ENCODE measurements around the gene SCN4B.

Gene SCN4B

GRCh38 chr11:118152020-118152551, 537 bp downstream of the SCN4B start:
- DNase-seq, result no peak

DNA sequence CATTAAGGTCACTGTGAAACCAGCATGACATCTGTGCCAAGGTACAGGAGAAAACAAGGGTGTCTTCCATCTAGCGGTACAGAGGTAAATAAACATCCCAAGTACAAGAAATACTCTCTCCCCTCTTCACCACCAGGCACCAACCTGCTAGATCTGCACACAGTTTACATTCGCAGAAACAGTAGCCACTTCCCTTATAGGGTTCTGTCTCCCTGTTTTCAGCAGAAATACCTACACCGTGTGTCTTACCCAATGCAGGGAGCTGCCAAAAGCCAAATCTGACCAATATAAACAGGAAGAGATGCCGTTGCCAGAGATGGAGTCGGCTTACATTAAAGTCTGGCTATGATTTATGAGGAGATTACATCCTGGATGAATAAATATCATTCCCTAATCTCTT, 1.2 kb downstream of the SCN4B start:
- DNase-seq, result no peak

DNA sequence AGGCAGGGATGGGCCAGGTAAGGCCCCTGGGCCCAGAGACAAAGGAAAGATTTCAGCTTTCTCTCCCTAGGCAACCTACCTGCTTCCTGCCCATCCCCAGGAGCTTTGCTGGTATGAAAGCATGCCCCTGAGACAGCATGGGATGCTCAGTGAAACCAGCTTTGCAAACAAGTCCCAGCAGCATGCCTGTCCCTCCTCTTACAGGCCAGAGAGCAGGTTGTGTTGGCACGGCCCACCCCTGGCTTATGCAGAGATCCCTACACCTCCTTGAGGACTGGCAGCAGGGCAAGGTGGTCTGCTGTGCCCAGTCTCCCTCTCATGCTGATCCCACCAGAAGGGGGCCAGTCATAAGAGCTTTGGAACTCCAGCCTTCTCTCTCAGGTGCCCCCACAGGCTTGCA, 3.1 kb downstream of the SCN4B start:
- no peak for DNase-seq

DNA sequence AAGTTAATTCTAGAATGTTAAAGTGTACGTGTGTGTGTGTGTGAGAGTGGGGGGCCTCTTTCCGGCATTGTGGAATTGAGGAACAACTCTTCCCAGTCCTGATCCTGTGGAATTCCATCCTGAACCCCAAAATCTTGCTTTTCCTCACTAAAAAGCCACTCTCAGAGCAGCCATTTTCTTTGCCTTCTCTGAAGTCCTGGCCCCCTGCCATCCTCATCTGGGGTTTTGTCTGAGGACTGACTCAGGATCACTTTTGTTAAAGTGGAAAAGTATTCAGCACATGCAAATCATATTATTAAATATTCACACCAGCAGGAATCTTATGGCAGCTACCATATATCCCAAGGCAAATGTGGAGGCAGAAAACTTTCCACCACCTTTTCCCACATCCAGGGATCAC, 3.8 kb downstream of the SCN4B start:
- DNase-seq, result no peak

DNA sequence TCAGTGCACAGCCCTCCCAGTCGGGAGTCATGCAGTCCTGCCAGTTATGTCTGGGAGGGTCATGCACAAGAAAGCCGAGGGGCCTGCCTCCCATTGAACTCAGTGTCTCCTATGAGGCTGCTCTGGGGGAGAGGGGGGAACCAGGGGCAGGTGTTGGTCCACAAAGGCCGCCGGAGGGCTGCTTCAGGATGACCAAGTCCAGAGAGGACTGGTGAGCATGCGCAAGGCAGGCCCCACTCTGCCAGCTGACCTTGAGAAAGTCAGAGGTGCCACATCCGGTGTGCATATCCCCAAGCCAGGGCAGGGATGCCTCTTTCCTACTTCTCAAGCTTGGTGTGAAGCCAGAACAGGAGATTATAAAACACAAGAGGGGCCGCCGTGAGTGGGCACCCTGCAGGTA, 4.4 kb downstream of the SCN4B start:
- no peak for DNase-seq

GRCh38 chr11:118147502-118147901, 5.1 kb downstream of the SCN4B start:
- no peak for DNase-seq

GRCh38 chr11:118146554-118146953, 6.1 kb downstream of the SCN4B start:
- DNase-seq, result no peak

DNA sequence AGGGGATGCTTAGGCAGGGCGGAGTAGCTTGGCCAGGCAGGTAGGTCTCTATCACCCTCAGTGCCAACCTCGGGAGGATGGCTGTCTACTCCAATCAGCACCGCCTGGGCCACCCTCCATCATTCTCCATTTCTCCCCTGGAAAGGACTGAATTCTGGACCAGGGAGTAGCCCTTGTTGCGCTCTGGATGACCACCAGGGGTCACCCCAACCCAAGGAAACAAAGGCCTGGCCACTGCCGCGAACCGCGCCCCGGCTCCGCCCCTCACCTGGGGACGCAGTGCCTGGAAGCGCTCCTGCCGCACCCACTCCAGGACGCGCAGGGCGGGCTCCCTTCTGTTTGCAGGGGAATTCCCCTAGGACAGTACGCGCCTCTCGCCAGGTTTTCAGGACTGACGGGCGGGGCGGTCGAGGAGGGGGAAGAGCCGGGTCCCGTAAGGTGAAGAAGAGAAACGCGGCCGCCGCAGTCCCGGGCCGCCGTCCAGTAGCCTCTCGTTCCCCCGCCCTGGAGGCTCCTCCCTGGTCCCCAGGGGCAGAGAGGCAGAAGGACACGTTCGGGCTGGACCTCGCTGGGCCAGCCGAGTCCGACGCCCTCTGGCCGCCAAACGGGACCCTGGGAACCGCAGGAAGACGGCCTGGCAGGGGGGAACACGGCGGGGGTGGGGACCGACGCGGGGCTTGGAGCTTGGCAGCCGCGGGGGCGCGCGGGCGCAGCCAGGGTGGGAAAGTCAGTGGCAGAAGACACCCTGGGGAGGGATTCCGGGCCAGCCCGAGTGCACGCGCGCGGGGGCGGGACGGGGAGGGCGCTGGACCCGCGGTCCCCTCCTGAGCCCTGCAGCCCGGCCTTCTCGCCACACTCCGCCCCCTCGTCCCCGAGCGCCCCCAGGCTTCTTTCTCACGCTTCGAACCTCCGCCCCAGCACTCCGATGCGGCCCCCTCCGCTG, 7.1 kb downstream of the SCN4B start:
- peak; percentile 89 for DNase-seq

- no peak for DNase-seq
These were observed 8.0 kb downstream of the SCN4B start for GRCh38 chr11:118144301-118145268.

GRCh38 chr11:118143661-118144185, 8.9 kb downstream of the SCN4B start:
- DNase-seq, result no peak

DNA sequence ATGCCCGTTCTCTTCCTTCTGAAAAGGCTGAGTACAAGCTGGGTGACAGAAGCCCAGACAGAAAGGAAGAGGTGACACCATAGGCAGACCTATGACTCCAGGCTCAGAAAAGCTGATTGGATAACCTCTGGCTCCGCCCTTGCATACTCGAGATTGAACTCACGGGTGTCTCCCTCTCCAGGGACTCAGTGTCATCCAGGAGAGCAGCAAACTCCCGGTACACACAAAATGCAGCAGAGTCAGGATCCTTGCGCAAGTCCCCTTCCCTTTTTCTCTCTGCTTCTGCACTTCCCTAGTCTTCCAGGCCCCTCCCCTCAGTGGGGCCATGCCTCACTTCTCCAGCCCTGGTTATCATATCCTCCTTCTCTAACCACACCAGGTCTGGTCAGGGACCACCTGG, 9.8 kb downstream of the SCN4B start:
- DNase-seq, result no peak

- no peak for DNase-seq
These were observed 10.5 kb downstream of the SCN4B start for GRCh38 chr11:118142081-118142480.

GRCh38 chr11:118139578-118139977, 13.0 kb downstream of the SCN4B start:
- DNase-seq, result no peak

DNA sequence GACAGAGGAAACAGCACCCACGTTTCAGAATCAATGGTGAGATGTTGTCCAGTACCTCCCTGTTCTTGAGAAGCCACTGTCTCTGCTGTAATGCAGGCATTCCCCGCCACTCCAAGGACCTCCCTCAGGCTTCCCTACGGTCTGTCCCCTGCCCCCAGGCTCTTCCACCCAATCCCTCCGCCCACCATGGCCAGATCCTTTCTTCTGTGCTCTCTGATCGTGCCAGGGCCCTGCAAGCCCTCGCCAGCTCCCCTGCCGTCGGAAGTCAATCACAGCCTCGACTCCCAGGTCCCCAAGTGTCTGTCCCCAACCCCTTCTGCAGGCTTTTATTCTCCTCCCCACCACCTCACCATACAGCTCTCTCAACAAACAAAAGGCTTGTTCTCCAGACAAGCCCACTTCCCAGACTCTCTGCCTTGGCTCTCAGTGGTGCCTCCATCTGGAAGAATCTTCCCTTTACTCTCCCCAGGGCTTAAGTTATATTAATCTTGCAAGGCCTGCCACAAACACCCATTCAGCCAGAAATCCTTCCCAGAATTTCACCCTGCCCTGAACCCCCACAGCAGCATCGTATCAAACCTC, 13.7 kb downstream of the SCN4B start:
- DNase-seq, result no peak

- no peak for DNase-seq
These were observed 15.8 kb downstream of the SCN4B start for GRCh38 chr11:118136801-118137200.

GRCh38 chr11:118136341-118136740, 16.3 kb downstream of the SCN4B start:
- no peak for DNase-seq

GRCh38 chr11:118135796-118136165, 16.8 kb downstream of the SCN4B start:
- DNase-seq, result no peak

DNA sequence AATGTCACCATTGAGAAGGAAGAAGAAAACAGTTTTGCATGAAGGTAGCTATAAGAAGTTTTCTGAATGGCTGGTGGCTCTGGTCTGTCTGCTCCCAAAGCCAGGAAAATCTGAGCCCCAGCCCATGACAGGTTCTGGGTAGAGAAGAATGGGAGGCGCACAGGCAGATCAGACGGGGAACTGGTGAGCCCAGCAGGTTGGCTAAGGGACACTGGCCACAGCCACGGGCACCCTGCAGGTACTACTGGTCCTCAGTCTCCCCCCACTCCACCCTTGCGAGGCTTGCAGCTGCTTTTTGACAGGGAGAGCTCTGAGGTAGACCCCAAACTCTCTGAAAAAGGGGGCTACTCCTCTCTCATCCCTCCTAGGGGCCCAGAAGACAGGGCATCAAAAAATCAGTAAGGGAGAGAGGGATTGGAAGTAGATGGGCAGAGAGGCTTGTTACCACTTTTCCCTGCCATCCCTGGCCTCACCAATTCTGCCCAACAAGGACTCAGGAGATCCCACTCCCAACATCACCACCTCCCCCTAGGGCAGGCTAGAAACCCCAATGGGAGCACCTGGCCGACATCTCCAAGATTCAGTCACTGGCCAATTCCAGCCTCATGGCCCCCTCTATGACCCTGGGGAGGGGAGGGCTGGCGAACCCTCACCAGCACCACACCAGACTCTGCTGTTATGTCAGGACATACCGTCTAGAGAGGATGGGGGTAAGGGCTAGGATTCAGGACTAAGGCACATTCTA, 17.4 kb downstream of the SCN4B start:
- DNase-seq, result no peak

DNA sequence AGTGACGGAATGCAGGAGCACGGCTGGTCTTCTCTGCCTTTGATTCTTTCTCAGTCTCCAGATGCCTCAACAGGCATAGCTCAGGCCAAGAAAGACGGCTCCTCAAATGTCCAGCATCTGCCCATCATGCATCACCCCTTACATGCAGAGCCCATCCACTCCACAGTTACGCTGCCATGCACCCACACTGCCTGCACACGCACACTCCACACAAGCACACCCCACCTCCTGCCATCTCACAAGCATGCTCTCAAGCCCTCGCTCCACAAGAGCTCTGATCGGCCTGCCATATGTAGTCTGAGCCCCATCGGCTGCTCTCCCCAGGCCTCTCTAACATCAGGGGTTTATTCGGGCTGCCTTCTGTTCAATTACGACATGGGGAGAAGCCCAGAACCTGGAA, 18.8 kb downstream of the SCN4B start:
- no peak for DNase-seq

- no peak for DNase-seq
These were observed 20.1 kb downstream of the SCN4B start for GRCh38 chr11:118132385-118133151.

Data from right kidney (tissue), 1 donor.